ENCODE data around the gene TUG1.

Gene TUG1

GRCh38 chr22:30998329-30998728 lies 29.3 kb downstream of the TUG1 start:
- no peak for DNase-seq (ENCODE audit: extremely low read depth, low read depth)
- TF ChIP-seq, protein P1, sequence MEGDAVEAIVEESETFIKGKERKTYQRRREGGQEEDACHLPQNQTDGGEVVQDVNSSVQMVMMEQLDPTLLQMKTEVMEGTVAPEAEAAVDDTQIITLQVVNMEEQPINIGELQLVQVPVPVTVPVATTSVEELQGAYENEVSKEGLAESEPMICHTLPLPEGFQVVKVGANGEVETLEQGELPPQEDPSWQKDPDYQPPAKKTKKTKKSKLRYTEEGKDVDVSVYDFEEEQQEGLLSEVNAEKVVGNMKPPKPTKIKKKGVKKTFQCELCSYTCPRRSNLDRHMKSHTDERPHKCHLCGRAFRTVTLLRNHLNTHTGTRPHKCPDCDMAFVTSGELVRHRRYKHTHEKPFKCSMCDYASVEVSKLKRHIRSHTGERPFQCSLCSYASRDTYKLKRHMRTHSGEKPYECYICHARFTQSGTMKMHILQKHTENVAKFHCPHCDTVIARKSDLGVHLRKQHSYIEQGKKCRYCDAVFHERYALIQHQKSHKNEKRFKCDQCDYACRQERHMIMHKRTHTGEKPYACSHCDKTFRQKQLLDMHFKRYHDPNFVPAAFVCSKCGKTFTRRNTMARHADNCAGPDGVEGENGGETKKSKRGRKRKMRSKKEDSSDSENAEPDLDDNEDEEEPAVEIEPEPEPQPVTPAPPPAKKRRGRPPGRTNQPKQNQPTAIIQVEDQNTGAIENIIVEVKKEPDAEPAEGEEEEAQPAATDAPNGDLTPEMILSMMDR (IDR thresholded peaks at IDR 0.05; ENCODE audit: low read depth, low read length) = no peak

DNA sequence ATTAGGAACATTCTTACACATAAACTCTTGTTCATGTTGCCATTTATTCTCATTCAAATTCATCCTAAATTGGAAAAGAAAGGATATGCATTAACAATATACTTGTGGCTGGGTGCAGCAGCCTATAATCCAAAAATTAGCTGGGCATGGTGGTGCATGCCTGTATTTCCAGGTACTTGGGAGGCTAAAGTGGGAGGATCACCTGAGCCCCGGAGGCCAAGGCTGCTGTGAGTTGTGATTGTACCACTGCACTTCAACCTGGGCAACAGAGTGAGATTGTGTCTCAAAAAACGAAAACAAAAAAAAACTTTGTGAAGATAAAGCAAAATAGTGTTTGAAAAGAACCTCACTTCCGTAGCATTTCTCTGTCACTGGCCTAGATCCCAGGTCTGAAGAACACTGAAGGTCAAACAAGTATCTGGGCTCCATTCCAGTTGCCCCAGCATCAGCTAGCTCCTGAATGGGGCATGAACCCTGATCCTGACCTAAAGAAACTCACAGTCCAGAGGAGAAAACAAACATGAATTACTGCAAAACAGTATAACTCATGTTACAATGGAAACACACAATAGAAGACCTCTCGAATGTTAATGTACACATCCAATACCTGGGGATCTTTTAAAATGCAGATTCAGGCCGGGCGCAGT lies 32.2 kb downstream of the TUG1 start:
- TF ChIP-seq, protein P1 (IDR thresholded peaks at IDR 0.05; ENCODE audit: low read depth, low read length) = no peak

GRCh38 chr22:31005535-31005934 lies 36.5 kb downstream of the TUG1 start:
- TF ChIP-seq, protein P1 (IDR thresholded peaks at IDR 0.05; ENCODE audit: low read depth, low read length) = no peak
- DNase-seq (ENCODE audit: extremely low read depth, low read depth) = no peak

More for the DNA sequence above, 32.2 kb downstream of the TUG1 start:
- DNase-seq (ENCODE audit: extremely low read depth, low read depth) = no peak

GRCh38 chr22:31019191-31019930 lies 50.3 kb downstream of the TUG1 start:
- TF ChIP-seq, protein P1 (IDR thresholded peaks at IDR 0.05; ENCODE audit: low read depth, low read length) = no peak

DNA sequence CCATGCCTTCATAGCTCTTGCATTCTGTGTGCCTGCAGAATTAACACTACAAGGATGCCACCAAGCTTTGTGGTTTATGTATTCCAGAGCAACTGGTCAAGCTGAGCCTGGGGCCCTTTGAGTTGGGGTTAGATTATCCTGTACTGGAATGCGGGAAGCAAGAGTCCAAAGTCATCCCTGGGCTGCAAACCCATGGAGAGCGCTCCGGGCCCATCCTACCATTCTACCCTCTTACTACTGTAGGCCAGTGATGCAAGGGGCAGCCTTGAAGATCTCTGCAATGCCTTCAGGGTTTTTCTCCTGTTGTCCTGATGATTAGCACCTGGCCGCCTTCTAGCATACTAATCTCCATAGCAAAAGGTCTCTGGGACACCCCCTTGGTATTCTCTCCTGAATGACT lies 51.3 kb downstream of the TUG1 start:
- TF ChIP-seq, protein P1 (IDR thresholded peaks at IDR 0.05; ENCODE audit: low read depth, low read length) = no peak
- no peak for DNase-seq (ENCODE audit: extremely low read depth, low read depth)

More at GRCh38 chr22:31019191-31019930, 50.3 kb downstream of the TUG1 start:
- DNase-seq (ENCODE audit: extremely low read depth, low read depth) = no peak

DNA sequence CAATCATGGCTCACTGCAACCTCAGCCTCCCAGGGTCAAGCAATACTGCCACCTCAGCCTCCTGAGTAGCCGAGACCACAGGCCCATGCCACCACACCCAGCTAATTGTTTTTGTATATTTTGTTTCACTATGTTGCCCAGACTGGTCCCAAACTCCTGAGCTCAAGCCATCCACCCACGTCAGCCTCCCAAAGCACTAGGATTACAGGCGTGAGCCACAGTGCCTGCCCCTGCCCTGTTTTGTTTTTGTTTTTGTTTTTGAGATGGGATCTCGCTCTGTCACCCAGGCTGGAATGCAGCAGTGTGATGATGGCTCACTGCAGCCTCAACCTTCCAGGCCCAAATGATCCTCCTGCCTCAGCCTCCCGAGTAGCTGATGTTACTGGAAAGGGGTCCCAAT lies 53.5 kb downstream of the TUG1 start:
- TF ChIP-seq, protein P1 (IDR thresholded peaks at IDR 0.05; ENCODE audit: low read depth, low read length) = no peak
- DNase-seq (ENCODE audit: extremely low read depth, low read depth) = no peak
